GM06990 (cell line): ENCODE measurements around the gene GMPR2.

Source experiments
- DNase-seq: peaks from one replicate; pipeline ENCODE4 v3.0.0-alpha.2; 2011; ENCODE audit not compliant: insufficient read length; ENCODE audit errors: extremely low read depth
- H3K27me3 ChIP-seq: replicated peaks from 2 replicates; pipeline ENCODE4 v1.6.0; 2011; ENCODE audit warnings: low read length; ENCODE audit not compliant: control insufficient read depth, insufficient read depth
- H3K36me3 ChIP-seq: 2 replicates; pipeline ENCODE4 v1.5.1; 2011; ENCODE audit warnings: low read length; ENCODE audit not compliant: control insufficient read depth, insufficient read depth
- H3K4me3 ChIP-seq: replicated peaks from 2 replicates; pipeline ENCODE4 v1.5.1; 2011; ENCODE audit warnings: low read depth, mild to moderate bottlenecking, control low read depth, low read length
- CTCF ChIP-seq: IDR thresholded peaks from 2 replicates; pipeline ENCODE4 v1.5.1; 2011; ENCODE audit warnings: low read length, control low read depth, mild to moderate bottlenecking, inconsistent platforms; ENCODE audit not compliant: insufficient read depth, poor library complexity, severe bottlenecking

The GMPR2 gene

GRCh38 chr14:24186831-24187538, 45.7 kb upstream of the GMPR2 start:
- no peak for DNase-seq
- Histone ChIP-seq H3K36me3 (peaks cover 50% of the 10 kb centered on the region), H3K27me3 (no peaks in the 10 kb centered on the region), H3K4me3 (no peak overlapping the region)
- no peak for TF ChIP-seq CTCF

GRCh38 chr14:24187539-24187915, 45.2 kb upstream of the GMPR2 start:
- no peak for DNase-seq
- H3K4me3 ChIP-seq: peak overlapping the region; percentile 83
- TF ChIP-seq CTCF: no peak
- peaks cover 49% of the 10 kb centered on the region for H3K36me3 ChIP-seq
- no peaks in the 10 kb centered on the region for H3K27me3 ChIP-seq

- Histone ChIP-seq H3K27me3 (no peaks in the 10 kb centered on the region), H3K4me3 (peak within 1 kb of the TSS; percentile 83), H3K36me3 (peaks cover 42% of the 10 kb centered on the region)
- TF ChIP-seq CTCF: no peak
- peak; percentile 89 for DNase-seq
Observed at GRCh38 chr14:24188251-24189058, 44.3 kb upstream of the GMPR2 start, which contains the start of gene IPO4. Gene IPO4, minus strand, starts transcription at chr14:24188816. Its CDS starts 29 bp downstream, at chr14:24188787.

GRCh38 chr14:24189059-24189375, 43.7 kb upstream of the GMPR2 start:
- DNase-seq: no peak
- TF ChIP-seq CTCF: no peak
- Histone ChIP-seq H3K27me3 (no peaks in the 10 kb centered on the region), H3K36me3 (peaks cover 37% of the 10 kb centered on the region), H3K4me3 (peak overlapping the region; percentile 29)

- no peak for TF ChIP-seq CTCF
- H3K36me3 ChIP-seq: peaks cover 33% of the 10 kb centered on the region
- H3K27me3 ChIP-seq: no peaks in the 10 kb centered on the region
- no peak for DNase-seq
- no peak overlapping the region for H3K4me3 ChIP-seq
Observed at GRCh38 chr14:24189460-24189859, 43.3 kb upstream of the GMPR2 start.
